Activated CD8-positive, alpha-beta T cell treated with anti-CD3 and anti-CD28 coated beads for 36 hours (primary cell): ENCODE data around the gene EZR. TPM values are rescaled to one million over a fixed set of nuclear protein-coding genes. Genes with fewer than 3 reads are reported as not detected.

Experiments used
- ATAC-seq: fragments of 200-7000 bp; cut with Tn5 transposase; one replicate; pipeline ENCODE4 v1.10.0; 2021; ENCODE audit warnings: mild to moderate bottlenecking, moderate library complexity
- CTCF ChIA-PET: fragments of 350-600 bp; sonication (Branson Sonifier 250); formaldehyde crosslinking; loops from one replicate; lab custom pipeline; 2021; ENCODE audit warnings: antibody characterized with exemption; lab: Charles Lee
- POLR2A ChIA-PET: fragments of 350-600 bp; sonication (Branson Sonifier 250); formaldehyde crosslinking; loops from one replicate; lab custom pipeline; 2021; ENCODE audit warnings: antibody characterized with exemption; lab: Charles Lee
- DNase-seq: peaks from one replicate; pipeline ENCODE4 v3.0.0-alpha.2; 2020
- H3K27ac Mint-ChIP-seq: one replicate; pipeline ENCODE4 v1.8.0; 2021; ENCODE audit warnings: mild to moderate bottlenecking, mixed read lengths
- H3K27me3 Mint-ChIP-seq: one replicate; pipeline ENCODE4 v1.8.0; 2021; ENCODE audit warnings: mixed read lengths
- H3K36me3 Mint-ChIP-seq: one replicate; pipeline ENCODE4 v1.8.0; 2021; ENCODE audit warnings: low read depth, mixed read lengths
- H3K4me1 Mint-ChIP-seq: one replicate; pipeline ENCODE4 v1.8.0; 2021; ENCODE audit warnings: low read depth, mixed read lengths
- H3K4me3 Mint-ChIP-seq: one replicate; pipeline ENCODE4 v1.8.0; 2021; ENCODE audit warnings: mild to moderate bottlenecking, moderate library complexity, mixed read lengths
- H3K9me3 Mint-ChIP-seq: one replicate; pipeline ENCODE4 v1.8.0; 2021; ENCODE audit warnings: mixed read lengths
- CTCF ChIP-seq: fragments of 200-600 bp; IDR thresholded peaks from one replicate; pipeline ENCODE4 v1.8.0; 2022; ENCODE audit warnings: antibody characterized with exemption, mild to moderate bottlenecking
- intact Hi-C: fragments of 100-400 bp; cut with micrococcal nuclease; formaldehyde crosslinking; loops from one replicate; pipeline ENCODE4 v1.10.0; 2022
- total RNA-seq, 2 experiments: library from RNA; stranded (reverse); gene quantifications; one replicate each; pipeline ENCODE4 v1.2.3, GENCODE V29; 2021

Gene EZR
- total RNA-seq, 2 experiments from 2014 or later: 199 to 206 TPM

- POLR2A ChIA-PET: interaction anchor here (0.8 kb wide), 1 partner anchor 20 kb away, joined by 3 read pairs; the partner anchor contains the start of gene EZR
- intact Hi-C loops: no loop called here
Observed at GRCh38 chr6:158799051-158799792, 19.9 kb downstream of the EZR start.

GRCh38 chr6:158798311-158798710 lies 20.9 kb downstream of the EZR start:
- ATAC-seq (peak; percentile 38), DNase-seq (no peak)
- intact Hi-C loops: no loop called here
- TF ChIP-seq CTCF: no peak
- ChIA-PET POLR2A (interaction anchor here (1.4 kb wide), 1 partner anchor 13 kb away, joined by 4 read pairs; no protein-coding TSS in a partner anchor), CTCF (interaction anchor here (1.7 kb wide), 3 partner anchors 27 to 337 kb away, joined by 3 to 5 read pairs (median 4); no protein-coding TSS in a partner anchor)
- Mint-ChIP-seq H3K9me3 (no peaks in the 10 kb centered on the region), H3K27me3 (no peaks in the 10 kb centered on the region), H3K4me3 (no peak overlapping the region), H3K36me3 (peaks cover 55% of the 10 kb centered on the region), H3K27ac (peak overlapping the region; percentile 72), H3K4me1 (peaks cover 85% of the 10 kb centered on the region)

More at GRCh38 chr6:158799051-158799792, 19.9 kb downstream of the EZR start:
- H3K4me1 Mint-ChIP-seq: peaks cover 84% of the 10 kb centered on the region
- no peak for ATAC-seq
- H3K27ac Mint-ChIP-seq: peak overlapping the region; percentile 83
- CTCF ChIA-PET: interaction anchor here (1.1 to 1.7 kb wide), 4 partner anchors 10 to 335 kb away, joined by 3 read pairs; no protein-coding TSS in a partner anchor
- no peaks in the 10 kb centered on the region for H3K27me3 Mint-ChIP-seq
- H3K9me3 Mint-ChIP-seq: no peaks in the 10 kb centered on the region
- peaks cover 56% of the 10 kb centered on the region for H3K36me3 Mint-ChIP-seq
- no peak for DNase-seq
- no peak overlapping the region for H3K4me3 Mint-ChIP-seq
- TF ChIP-seq CTCF: no peak

- no peak for TF ChIP-seq CTCF
- CTCF ChIA-PET: interaction anchor here (0.6 to 1.7 kb wide), 6 partner anchors 9 to 337 kb away, joined by 3 to 5 read pairs (median 4); no protein-coding TSS in a partner anchor
- DNase-seq: no peak
- peaks cover 85% of the 10 kb centered on the region for H3K4me1 Mint-ChIP-seq
- peak overlapping the region; percentile 72 for H3K27ac Mint-ChIP-seq
- no peaks in the 10 kb centered on the region for H3K27me3 Mint-ChIP-seq
- peaks cover 55% of the 10 kb centered on the region for H3K36me3 Mint-ChIP-seq
- intact Hi-C loops: no loop called here
- H3K9me3 Mint-ChIP-seq: no peaks in the 10 kb centered on the region
- no peak overlapping the region for H3K4me3 Mint-ChIP-seq
- ATAC-seq: no peak
- POLR2A ChIA-PET: interaction anchor here (1.1 to 1.4 kb wide), 2 partner anchors 11 to 14 kb away, joined by 3 to 4 read pairs; no protein-coding TSS in a partner anchor
Observed at GRCh38 chr6:158797331-158798310, 21.5 kb downstream of the EZR start.

- intact Hi-C loops: no loop called here
- Mint-ChIP-seq H3K27me3 (no peaks in the 10 kb centered on the region), H3K4me3 (no peak overlapping the region), H3K9me3 (no peaks in the 10 kb centered on the region), H3K36me3 (peaks cover 51% of the 10 kb centered on the region), H3K27ac (peak overlapping the region; percentile 72), H3K4me1 (peaks cover 85% of the 10 kb centered on the region)
- TF ChIP-seq CTCF: no peak
- POLR2A ChIA-PET: interaction anchor here (0.7 to 1.4 kb wide), 3 partner anchors 12 to 204 kb away, joined by 3 to 4 read pairs (median 3); partner anchors contain the start of gene RSPH3
- no peak for DNase-seq
- CTCF ChIA-PET: interaction anchor here (0.9 to 5.4 kb wide), 4 partner anchors 10 to 177 kb away, joined by 4 to 34 read pairs (median 5); no protein-coding TSS in a partner anchor
- ATAC-seq: no peak
Observed at GRCh38 chr6:158796353-158796752, 22.8 kb downstream of the EZR start.
